GM12865 (cell line): ENCODE measurements around the gene SPPL3.
"Not testable (repeated sequence)": the region's sequence is repeated elsewhere in the genome, so short reads cannot be mapped to it uniquely, and the experiment has no call there.

Experiments
- DNase-seq: peaks from one replicate; pipeline ENCODE4 v3.0.0; 2010; ENCODE audit warnings: low read depth
- H3K4me3 ChIP-seq: 2 replicates; pipeline ENCODE4 v1.5.1; 2011; ENCODE audit warnings: mild to moderate bottlenecking, low read depth, low read length, control low read depth
- TF ChIP-seq, protein P1 (sequence below): IDR thresholded peaks from 2 replicates; pipeline ENCODE4 v1.5.1; 2011; ENCODE audit warnings: low read length, control low read depth, low read depth, inconsistent platforms; ENCODE audit not compliant: insufficient read depth; ENCODE audit errors: missing control alignments

The SPPL3 gene

DNA sequence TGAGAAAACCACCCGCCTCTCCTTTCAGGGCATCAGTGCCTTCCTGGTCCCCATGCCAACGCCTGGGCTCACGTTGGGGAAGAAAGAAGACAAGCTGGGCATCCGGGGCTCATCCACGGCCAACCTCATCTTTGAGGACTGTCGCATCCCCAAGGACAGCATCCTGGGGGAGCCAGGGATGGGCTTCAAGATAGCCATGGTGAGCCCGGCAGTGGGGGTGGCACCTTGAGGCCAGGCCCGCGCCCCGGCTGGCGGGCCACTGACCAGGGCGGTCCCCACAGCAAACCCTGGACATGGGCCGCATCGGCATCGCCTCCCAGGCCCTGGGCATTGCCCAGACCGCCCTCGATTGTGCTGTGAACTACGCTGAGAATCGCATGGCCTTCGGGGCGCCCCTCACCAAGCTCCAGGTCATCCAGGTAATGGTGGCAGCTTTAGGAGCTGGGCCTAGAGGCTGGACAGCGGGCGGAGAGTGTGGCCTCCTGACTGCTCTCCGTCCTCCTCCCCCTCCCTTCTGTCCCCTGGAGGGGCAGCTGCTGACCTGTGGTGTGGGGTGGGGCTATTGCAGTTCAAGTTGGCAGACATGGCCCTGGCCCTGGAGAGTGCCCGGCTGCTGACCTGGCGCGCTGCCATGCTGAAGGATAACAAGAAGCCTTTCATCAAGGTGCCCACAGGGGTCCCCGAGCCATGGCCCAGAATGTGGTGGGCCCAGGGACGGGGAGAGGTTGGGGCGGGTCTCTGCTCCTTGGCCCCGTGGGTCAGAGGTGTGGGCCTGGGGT is 165.7 kb downstream of the SPPL3 start:
- DNase-seq: no peak
- TF ChIP-seq, protein P1, sequence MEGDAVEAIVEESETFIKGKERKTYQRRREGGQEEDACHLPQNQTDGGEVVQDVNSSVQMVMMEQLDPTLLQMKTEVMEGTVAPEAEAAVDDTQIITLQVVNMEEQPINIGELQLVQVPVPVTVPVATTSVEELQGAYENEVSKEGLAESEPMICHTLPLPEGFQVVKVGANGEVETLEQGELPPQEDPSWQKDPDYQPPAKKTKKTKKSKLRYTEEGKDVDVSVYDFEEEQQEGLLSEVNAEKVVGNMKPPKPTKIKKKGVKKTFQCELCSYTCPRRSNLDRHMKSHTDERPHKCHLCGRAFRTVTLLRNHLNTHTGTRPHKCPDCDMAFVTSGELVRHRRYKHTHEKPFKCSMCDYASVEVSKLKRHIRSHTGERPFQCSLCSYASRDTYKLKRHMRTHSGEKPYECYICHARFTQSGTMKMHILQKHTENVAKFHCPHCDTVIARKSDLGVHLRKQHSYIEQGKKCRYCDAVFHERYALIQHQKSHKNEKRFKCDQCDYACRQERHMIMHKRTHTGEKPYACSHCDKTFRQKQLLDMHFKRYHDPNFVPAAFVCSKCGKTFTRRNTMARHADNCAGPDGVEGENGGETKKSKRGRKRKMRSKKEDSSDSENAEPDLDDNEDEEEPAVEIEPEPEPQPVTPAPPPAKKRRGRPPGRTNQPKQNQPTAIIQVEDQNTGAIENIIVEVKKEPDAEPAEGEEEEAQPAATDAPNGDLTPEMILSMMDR: no peak
- no peak overlapping the region for H3K4me3 ChIP-seq

DNA sequence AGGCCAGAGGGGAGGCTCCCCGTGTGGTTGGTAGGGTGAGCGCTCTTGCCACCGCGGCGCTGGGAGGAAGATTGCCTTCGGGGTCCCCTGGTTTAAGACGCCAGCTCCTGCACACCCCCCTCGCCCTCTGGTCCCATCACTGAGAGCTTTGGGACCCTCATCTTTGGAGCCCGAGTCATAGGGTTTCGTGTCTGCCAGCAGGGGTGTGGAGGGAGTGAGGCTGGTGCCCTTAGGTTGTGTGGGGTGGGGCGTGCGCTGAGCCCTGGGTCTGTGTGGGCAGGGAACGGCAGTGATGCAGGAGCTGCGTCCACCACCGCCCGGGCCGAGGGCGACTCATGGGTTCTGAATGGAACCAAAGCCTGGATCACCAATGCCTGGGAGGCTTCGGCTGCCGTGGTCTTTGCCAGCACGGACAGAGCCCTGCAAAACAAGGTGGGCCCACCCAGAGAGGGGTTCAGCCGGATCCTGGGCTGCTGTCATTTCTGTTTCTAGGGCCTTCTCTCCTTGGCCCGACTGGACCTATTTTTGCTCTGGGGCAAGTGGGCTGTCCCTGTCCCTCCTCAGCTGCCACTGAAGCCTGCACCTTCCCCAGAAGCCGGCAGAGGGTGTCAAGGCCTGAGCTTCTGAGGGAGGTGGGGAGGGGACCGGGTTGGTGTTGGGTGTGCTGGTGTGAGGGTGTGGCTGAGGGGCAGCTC is 166.5 kb downstream of the SPPL3 start:
- TF ChIP-seq, protein P1: peak; percentile 25
- peak; percentile 40 for DNase-seq
- H3K4me3 ChIP-seq: no peak overlapping the region

DNA sequence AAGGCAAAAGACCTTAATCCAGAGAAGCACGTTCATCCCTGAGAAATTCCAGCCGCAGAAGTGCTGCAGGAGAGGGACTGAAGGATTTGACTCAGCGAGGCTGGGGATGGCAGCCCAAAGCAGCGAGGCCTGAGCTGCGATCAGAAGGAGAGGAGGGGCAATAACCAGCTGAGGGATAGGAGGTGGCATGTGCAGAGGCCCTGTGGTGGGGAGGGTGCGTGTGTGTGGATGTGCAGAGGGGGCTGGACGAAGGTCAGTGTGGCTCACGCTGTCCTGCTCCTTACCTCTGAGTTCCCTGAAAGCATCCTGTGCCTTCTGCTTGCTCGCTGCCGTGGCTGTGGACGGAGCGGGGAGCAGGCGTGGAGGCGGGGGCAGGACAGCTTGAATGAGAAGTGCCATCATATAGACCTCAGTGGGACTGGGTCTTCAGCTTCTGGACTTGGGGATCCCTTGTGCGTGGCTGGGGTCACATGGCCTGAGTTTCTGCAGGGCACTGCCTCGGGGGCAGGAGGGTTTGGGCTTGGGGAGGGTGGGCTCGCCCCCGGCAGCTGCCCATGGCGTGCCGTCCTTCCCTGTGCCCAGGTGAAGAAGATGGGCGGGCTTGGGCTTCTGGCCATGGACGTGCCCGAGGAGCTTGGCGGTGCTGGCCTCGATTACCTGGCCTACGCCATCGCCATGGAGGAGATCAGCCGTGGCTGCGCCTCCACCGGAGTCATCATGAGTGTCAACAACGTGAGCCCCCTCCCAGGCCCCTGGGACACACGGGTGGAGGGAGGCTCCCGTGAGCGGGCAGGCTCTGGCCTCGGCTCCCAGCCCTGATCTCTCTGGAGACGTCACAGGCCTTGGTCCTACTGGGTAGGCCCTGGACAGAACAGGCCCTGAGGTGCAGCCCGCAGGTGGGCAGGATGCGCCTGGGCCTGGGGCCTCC is 167.5 kb downstream of the SPPL3 start:
- TF ChIP-seq, protein P1: no peak
- no peak for DNase-seq
- no peak overlapping the region for H3K4me3 ChIP-seq

DNA sequence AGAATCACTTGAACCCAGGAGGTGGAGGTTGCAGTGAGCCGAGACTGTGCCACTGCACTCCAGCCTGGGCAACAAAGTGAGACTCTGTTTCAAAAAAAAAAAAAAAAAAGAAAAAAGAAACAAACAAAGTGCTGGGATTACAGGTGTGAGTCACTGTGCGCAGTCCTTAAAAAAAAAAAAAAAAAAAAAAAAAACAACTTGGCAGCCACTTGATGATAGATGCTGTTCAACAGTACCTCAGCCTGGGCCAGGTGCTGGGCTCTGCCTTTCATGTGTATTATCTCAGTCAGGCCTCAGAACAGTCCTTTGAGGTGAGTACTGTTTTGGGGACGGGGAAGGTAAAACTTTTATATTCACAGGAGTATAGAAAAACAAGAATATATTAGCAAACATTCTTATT is 169.0 kb downstream of the SPPL3 start:
- TF ChIP-seq, protein P1: no peak
- DNase-seq: no peak

DNA sequence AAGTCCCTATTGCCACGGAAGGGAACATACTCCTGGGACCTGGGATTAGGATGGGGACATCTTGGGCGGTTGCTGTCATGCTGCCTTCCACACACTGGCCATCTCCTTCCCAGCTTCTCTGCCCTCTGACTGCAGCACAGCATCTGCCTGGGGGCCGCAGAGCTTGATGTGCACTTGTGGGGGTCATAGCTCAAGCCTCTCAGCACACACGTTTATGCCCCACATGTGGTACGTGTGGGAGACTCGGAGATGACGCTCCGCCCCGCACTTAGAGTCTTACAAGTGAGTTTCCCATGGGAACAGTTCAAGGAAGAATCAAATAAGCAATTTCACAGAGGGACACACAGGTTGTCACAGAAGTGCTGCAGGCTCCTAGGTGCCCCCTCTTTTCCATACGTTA is 169.9 kb downstream of the SPPL3 start:
- DNase-seq: no peak
- TF ChIP-seq, protein P1: no peak
- H3K4me3 ChIP-seq: no peak overlapping the region

More for the DNA sequence above, 169.0 kb downstream of the SPPL3 start:
- no peak overlapping the region for H3K4me3 ChIP-seq

DNA sequence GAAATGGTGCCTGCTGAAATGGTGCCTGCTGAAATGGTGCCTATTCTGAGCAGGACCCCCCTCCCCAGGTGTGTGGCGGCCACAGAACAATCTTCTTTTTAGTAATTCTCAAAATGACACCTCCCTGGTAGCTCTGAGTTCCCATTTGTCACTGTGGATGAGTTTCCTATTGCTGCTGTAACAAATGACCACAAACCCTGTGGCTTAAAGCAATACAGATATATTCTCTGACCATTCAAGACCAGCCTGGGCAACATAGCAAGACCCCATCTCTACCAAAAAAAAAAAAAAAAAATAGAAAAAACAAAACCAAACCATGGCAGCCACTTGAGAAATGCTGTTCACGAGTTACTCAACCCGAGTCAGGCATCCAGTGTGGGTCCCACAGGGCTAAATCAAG is 170.6 kb downstream of the SPPL3 start:
- H3K4me3 ChIP-seq: no peak overlapping the region
- no peak for DNase-seq
- TF ChIP-seq, protein P1: no peak

DNA sequence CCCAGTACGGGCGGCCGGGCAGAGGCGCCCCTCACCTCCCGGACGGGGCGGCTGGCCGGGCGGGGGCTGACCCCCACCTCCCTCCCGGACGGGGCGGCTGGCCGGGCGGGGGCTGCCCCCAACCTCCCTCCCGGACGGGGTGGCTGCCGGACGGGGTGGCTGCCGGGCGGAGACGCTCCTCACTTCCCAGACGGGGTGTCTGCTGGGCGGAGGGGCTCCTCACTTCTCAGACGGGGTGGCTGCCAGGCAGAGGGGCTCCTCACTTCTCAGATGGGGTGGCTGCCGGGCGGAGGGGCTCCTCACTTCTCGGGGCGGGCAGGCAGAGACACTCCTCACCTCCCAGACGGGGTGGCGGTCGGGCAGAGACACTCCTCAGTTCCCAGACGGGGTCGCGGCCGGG is 172.0 kb downstream of the SPPL3 start:
- H3K4me3 ChIP-seq, DNase-seq: not testable (repeated sequence)
